Fibroblast of skin of right biceps (primary cell): ENCODE data around the gene PYGM.

Experiments used
- DNase-seq: peaks from one replicate; pipeline ENCODE4 v3.0.0-alpha.2; 2013

The PYGM gene

DNA sequence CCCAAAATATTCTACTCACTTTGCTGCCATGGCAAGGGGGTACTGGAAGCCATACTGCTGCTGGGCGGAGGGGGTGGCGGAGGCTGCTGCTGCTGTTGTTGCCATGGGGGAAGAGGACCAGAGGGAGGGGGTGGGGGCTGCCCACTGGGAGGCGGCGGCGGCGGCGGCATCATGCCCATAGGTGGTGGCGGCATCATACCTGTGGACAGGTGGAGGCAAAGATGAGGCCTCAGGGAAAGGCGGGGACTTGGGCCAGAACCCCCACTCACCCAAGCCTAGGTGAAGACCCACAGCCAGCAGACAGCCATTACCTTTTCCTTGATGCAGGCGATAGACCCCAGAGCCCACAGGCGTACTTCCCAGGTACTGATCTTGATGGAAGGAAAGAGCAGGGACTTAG lies 7.1 kb upstream of the PYGM start:
- DNase-seq, result no peak

DNA sequence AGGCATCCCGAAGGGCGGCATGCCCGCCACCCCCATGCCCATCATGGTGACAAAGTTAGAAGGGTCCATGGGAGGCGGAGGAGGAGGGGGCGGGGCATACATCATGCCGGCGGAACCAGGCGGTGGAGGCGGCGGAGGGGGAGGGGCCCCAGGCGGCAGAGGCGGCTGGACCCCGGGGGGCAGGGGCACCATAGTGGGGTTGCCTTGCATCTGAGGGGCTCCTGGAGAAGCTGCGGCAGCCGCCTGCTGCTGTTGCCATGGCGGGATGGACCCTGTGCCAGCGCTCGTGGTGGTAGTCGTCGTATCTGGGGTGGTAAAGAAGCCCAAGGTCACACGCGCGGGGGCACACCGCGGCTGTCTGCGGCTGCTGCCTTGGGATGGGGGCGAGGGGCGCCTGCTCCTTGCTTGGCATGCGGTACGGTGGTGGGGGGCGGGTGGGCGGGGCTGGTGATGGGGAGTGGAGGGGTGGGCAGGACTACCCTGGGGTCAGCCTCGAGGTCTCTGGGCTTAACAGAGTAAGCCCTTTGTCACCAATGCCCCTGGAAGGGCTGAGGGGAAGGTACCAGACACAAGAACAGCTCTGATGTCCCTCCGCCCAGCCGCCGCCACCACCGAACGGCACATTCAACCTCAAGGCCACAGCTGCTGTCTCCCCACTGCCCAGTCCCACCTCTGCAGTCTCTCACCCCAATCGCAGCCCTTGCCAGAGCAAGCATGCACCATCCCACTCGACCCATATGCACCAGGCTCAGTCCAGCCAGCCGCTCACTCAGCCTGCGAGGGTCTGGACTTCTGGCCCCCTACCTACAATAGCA lies 6.3 kb upstream of the PYGM start:
- DNase-seq, result no peak

DNA sequence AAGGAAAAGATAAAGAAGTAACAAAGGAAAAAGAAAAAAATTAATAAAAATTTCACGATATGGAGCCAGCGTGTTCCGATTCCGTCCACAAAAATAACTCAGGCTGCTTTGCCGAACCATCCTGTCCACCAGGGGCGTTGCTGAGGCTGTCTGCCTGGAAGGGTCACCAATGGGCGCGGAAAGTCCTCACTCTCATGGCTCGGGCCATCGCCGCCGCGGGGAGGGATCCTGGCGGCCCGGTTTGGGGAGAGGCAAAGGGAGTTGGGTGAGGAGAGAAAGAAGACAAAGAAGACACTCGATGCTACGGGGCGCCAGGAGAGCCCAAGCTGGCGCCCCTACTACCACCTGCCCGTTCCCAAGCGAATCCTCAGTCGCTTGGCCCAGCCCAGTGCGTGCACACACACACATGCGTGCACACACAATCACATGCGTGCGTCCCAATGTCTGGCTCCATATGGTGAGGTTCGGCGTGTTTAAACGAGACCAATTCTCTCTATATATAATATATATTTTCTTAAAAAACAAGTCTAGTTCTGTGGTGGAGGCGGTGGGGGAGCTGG lies 5.6 kb upstream of the PYGM start:
- no peak for DNase-seq

DNA sequence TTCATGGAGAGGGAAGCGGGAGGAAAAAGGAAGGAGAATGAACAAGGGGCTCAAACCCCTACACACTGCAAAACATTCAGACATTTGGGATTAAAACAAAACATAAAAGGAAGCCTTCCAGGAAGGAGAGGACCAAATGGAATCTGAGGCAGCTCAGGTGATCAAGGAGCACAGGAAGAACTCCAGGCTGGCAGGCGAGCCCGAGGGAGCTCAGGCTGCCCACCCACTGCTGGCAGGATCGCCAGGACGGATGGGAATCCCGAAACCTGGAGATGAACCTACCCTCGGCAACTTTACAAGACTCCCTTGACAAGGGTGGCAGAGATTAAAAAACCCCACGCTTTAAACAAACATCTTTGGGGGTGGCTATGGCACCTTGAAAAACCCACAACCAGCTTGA lies 5.0 kb upstream of the PYGM start:
- DNase-seq, result no peak

DNA sequence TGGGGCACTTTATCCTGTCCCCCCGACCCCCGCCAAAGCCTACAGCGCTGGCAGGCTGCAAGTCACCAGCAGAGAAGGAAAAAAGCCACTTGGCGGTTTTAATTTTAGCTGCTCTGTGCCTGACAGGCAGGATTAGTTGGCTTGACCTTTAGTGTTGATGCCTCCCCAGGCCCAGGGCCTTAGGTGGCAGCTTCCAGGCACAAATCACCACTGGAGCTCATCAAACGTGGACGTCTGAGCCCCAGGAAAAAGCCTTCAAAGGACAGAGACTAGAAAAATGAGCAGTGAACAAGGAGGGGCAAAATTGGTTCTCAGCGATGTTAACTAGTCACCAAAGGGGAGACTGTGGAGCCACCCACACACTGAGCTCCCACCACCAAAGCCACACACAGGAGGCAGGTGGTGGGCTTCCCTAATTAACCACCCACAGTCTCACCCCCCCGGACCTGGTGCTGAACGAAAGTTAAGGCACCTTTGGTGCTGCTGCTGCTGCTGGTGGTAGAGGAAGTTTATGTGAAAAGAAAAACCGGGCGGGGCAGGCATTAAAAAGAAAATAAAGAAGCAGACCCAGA lies 4.4 kb upstream of the PYGM start:
- no peak for DNase-seq

DNA sequence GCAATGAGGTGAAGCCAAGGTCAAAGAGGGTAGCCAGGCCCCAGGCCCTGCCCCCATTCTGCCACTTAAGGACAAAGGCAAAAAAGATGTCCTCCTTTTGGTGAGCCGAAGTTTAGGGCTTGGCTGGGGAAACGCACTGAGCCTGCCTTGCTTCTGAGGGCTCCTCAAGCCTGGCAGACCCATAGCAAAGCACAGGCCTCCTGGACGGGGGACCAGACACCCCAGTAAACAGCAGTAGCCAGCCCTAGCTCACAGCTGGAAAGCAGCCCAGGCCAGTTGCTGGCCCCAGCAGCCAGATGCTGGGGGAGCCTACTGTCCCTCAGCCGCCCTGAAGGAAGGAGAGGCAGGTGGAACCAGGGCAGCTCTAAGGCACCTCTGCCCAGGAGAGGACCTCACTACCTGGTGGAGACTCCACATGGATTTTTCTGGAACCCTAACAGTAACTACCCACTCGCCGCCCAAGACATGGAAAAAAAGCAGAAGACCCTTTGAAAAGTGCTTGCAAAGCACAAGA lies 3.8 kb upstream of the PYGM start:
- DNase-seq, result no peak

DNA sequence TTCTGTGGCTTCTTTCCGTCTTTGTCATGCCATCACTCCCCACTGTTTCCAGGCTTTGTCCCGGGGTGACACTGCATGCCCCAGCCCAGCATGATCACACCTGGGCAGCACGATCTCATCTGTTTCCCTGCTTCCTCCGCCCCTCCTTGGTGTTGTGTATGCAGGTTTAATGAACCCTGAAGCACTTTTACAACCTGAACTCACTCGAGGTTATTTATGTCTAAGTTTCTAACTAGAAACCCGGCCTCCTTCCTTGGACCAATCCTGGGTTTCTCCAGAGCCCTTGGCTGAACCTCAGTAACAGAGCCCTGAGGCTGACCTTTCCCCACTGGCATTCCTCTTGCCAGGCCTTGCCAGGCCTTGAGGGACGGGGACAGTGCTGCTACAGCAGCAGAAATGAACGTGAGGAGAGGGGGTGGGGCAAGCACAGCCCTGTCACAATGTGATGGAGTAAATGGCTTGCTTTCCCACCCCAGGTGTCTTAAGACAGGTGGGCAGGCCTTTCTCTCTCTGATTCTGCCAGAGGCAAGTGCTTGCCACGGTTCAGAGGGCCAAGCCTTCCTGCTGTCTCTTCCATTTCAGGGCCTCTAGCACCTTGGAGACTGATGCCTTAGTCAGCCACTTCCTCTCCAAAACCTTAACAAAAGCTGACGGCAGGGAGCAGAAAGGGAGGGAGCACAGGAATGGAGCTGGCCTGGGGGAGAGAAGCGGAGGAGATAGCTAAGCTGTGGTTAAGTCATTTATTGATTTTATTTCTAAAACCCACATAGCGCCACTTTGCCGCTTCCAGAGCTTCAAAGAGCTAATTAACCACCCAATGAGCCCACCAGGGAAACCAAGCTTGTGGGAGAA lies 3.1 kb upstream of the PYGM start:
- peak; percentile 75 for DNase-seq

DNA sequence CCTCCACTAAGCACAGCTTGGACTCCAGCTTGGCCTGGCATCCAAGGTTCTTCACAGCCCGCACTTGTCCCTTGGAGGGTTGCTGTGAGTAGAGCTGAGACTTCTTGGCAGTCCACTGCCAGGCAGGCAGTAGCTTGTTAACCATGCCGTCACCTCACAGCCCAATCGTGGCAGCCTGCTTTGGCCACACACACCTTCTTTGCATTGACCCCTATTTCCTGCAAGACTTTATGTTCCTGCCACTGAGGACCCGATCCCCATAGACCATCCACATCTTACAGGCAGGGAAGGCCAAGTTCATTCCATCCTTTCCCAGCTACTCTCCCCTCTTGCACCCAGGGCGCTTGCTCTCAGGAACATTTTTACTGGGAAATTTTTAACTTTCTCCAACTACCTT lies 2.5 kb upstream of the PYGM start:
- DNase-seq, result no peak

DNA sequence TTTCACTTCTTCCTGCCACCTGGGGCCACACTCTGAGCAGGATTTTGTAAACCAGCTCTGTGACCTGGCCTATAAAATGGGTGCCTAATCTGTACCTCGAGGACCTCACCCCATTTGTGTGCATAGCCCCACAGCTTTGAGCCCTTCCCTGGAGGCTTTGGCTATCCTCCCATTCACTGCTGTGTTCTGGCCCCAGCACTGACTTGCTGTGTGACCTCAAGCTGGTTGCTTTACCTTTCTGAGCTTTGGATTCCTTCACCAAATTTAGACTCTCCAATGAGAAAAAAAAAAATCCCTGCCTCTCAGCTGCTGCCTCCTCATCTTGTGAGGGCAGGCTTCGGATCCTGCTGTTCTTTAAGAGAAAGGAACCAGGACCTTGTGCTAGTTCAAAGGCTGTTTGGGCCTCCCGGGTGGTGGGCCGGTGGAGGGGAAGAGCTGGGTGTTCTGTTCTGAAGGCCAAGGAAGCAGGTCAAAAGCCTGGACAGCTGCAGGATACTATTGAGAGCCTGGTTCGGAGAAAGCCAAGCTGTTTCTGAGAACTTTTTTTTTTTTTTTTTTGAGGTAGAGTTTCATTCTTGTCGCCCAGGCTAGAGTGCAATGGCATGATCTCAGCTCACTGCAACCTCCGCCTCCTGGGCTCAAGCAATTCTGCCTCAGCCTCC lies 1.1 kb upstream of the PYGM start:
- DNase-seq, result no peak

DNA sequence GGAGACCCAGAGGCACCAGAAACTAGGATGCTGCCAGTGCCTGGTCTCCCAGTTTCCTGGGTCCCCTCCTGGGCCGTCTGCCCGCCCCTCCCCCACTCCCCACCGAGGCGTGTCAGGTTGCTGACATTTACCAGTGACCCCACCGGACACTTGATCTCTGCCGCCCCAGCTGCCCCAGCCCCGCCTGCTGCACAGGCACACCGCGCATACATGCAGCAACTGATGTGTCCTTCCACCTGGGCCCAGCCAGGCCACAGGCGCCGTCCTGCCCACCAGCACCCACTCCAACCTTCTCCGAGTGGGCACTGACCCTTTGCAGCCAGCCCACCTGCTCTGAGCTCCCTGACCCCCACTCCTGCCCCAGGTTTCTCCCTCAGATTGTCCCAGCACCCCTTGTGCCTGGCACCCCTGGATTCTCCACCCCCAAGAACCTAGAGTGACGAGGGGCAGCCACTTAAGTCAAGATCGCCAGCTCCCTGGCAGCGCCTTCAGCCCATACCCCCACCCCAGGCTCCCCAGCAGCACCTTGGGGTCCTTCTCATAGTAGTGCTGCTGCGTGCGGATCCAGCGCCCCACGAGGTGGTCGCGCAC lies 548 bp downstream of the PYGM start:
- DNase-seq, result no peak

DNA sequence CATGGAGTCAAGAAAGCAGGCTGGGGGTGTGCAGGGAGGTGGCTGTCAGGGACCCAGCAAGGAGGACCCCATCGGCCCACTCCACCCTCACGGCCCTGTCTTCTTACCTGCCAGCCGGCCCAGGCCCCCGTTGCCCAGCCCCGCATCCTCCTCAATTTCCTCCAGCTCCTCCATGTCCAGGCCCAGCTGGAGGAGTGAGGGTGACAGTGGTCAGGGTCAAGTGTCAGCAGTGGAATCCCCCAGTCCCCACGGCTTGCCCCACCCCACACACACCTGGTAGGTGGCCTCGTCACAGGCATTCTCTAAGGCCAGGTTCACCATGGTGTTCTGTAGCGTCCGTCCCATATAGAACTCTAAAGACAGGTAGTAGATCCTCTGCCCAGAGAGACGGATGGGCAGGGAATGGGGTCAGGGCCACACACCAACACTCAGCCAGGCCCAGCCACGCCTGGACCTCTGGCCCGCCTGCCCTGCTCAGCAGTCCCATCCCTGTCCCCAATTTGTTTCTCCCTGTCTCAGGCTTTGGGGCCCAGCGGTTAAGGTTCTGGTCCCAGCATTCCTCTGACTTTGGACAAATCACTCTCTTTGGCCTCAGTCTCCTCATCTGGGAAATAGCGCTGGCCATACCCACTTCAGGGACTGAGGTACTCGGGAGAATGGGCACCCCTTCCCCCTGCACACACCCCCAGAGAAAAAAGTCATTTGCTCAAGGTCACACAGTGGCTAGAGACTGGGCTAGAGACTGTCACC lies 1.3 kb downstream of the PYGM start:
- no peak for DNase-seq

DNA sequence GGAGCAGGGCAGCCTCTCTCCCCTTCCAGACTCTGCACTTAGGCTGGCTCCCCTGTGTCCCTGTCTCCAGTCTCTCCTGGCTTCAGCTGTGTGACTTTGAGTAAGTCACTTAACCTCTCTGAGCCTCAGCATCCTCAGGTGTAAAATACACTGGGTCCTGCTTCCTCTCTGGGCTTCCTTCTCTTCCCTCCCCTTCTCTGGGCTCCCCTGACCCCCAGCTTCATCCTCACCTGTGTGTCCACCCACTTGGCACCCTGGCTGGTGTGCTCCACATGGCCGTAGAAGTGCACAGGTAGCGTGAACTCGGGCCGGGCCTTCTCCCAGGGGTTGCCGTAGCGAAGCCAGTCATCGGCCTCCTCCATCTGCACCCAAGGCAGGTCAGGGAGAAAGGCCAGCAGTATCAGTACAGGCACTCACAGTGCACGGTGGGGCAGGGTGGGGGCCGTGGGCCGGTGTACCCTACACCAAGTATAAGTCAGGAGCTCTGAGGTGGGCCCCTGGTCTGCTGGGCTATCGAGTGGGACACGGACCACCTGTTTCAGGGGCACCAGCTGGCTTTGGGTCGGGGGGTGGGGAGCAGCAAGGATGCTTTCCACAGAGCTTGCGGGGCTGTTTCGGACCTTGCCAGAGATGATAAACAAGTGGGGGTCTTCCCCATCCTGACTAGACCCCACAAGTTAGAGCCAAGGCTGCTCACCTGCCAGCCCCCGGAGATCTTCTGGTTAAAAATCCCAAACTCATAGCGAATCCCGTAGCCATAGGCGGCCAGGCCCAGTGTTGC lies 2.0 kb downstream of the PYGM start:
- no peak for DNase-seq

DNA sequence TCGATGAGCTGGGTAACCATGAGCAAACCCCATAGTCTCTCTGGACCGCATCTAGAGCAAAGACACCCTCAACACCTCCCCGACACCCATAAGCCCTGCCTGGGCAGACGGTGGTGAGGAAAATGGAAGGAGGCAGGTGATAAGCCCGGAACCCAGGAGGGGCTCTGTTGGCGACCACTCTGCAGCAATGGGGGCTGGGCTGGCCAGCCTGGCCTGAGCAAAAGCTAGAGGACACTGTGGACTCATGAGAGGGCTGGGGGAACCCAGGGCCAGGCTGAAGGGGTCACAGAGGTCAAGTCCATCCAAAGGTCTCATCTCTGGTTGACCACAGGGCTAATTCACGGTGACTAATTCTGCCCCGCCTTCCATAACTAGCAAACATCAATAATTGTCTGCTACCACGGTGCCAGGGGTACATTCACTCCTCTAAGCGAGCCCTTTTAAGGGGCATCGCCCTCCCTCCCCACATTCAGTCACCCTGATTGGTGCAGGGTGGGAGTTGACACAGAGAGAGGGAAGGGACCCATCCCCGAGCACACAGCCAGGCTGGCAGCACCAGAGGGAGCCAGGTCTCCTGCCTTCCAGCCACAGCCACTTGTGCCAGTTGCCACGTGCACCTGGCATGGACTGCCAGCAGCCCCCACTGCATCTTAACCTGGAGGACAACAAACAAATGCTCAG lies 4.0 kb downstream of the PYGM start:
- DNase-seq, result no peak

DNA sequence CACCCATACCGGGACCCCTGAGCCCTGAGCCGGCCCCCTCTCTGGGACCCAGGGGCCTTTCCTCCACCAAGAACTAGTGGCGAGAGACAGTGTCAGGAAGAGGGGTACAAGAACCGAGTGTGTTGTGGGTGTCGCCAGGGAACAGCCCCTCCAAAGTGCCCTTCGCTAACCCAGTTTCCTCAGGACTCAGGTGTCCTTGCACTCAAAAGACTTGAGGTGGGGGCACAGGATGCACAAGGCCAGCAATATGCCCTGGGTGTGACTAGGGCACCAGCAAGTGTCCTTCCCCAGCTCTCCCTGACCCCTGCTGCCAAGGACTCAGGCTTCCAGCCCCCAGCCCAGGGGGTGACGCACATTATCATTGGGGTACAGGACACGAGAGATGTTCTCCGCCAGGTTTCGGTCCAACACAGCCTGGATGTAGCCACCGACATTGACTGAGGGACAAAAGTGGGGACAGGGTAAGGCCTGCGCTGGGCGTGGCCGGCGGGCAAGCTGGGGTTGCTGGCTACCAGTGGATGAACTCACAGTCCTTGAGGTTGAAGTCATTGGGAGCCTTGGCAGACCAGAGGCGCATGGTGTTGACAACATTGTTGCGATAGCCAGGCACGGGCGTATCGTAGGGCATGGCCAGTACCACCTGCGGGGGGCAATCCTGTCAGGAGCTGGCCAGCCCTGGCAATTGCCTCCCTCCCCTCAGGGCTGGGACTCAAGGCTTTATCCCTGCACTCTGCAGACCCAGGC lies 4.7 kb downstream of the PYGM start:
- no peak for DNase-seq

DNA sequence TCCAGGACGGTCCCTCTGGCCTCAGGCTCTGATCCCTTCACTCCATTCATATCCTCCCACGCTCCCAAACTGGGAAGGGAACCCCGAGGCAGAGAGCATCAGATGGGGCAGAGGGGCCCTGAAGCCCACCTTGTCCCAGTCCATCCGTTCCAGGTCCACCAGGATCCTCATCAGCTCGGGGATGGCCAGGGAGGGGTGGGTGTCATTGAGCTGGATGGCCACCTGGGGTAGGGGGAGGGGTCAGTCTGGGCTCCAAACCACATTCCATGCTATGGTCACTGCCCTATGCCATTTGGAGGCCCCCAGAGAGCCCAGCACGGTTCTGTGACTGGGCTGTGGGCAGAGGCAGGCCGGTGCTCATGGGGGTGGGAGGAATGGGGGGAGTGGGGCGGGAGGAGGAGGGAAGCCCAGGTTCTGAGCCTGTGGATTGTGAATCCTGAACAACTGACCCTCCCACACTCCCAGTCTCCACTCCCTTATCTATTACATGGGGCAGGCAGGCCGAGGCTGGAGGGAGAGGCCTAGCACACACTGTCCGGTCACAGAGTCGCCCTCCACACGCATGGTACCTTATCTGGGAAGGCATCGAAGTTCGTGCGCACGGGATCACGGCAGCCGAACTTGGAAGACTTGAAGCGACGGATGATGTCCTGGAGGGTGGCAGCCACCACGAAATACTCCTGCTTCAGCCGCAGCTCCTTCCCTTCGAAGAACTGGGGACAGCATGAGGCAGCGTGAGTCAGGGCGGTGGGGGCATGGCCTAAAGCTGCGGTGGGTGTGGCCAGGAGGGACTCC lies 5.5 kb downstream of the PYGM start:
- no peak for DNase-seq

DNA sequence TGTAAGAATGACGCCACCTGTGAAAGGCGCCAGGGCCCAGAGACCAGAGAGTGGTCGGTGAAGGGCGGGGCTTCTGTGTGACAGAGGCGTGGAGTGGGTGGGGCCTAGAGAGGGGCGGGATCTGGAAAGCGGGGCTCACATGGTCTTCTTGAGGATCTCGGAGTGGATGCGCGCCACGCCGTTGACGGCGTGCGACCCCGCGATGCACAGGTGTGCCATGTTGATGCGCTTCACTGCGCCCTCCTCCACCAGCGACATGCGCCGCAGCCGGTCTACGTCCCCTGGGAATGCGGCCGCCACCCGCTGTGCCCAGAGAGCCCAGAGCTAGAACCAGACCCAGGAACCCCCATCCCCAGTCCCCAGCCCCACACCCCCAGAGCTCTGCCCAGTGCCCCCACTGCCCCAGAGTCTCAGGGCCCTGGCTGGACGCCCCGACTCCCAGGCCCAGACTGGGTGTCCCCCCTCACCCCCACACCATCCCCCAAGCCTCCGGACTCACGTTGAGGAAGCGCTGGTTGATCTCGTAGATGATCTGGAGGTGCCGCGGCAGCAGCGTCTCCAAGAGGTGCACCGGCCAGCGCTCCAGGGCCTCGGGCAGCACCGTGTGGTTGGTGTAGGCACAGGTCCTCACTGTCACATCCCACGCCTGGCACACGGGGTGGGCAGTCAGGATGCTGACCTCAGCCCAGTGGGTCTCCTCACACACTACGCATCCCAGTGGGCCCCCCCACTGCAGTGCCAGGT lies 6.2 kb downstream of the PYGM start:
- no peak for DNase-seq

DNA sequence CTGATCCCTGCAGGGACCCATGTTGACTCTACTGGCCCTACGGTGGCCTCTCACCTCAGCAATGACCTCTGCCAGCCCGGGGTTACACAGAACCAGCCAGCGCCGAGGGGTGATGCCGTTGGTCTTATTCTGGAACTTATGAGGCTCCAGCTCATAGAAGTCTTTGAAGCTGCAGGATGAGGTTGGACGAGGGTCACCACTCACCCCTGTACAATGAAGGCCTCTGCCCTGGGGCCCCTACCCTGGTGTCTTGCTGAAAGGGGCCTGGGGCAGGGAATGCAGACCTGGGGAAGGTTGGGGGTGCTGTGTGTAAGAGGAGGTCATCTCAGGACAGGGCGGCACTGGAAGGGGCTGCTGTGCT lies 6.8 kb downstream of the PYGM start:
- no peak for DNase-seq
